Measurements from ENCODE around the gene ARMC7.
"Not testable (repeated sequence)": the region's sequence is repeated elsewhere in the genome, so short reads cannot be mapped to it uniquely, and the experiment has no call there.

Gene ARMC7

GRCh38 chr17:75130059-75130631 lies 20.4 kb downstream of the ARMC7 start:
- no peak for DNase-seq

GRCh38 chr17:75130632-75131277 lies 21.0 kb downstream of the ARMC7 start:
- DNase-seq, result peak; percentile 18 to 58 (median 38)

- DNase-seq, result peak; percentile 27 to 60 (median 50)
Measured at GRCh38 chr17:75131278-75132017, 21.7 kb downstream of the ARMC7 start, which contains the start of gene NT5C. TSS of gene NT5C (minus strand) at chr17:75131742. CDS start at chr17:75131707, 35 bp downstream.

- DNase-seq, result peak in 1 of 6 experiments; percentile 18
Measured at GRCh38 chr17:75132018-75133000, 22.5 kb downstream of the ARMC7 start.

- no peak for DNase-seq
Measured at GRCh38 chr17:75133001-75133400, 23.2 kb downstream of the ARMC7 start.

GRCh38 chr17:75133607-75134347 lies 24.0 kb downstream of the ARMC7 start:
- DNase-seq, result not testable (repeated sequence)

- DNase-seq, result no peak
Measured at GRCh38 chr17:75135452-75135851, 25.7 kb downstream of the ARMC7 start.

- no peak for DNase-seq
Measured at GRCh38 chr17:75135946-75136345, 26.2 kb downstream of the ARMC7 start.

GRCh38 chr17:75137762-75138161 lies 28.0 kb downstream of the ARMC7 start:
- not testable (repeated sequence) for DNase-seq

GRCh38 chr17:75138519-75138918 lies 28.8 kb downstream of the ARMC7 start:
- DNase-seq, result no peak

- no peak for DNase-seq
Measured at GRCh38 chr17:75142236-75142971, 32.6 kb downstream of the ARMC7 start.

- no peak for DNase-seq
Measured at GRCh38 chr17:75144816-75145512, 35.2 kb downstream of the ARMC7 start.

- no peak for DNase-seq
Measured at GRCh38 chr17:75146592-75146991, 36.8 kb downstream of the ARMC7 start.

- DNase-seq, result no peak
Measured at GRCh38 chr17:75147878-75148546, 38.2 kb downstream of the ARMC7 start.

- no peak for DNase-seq
Measured at GRCh38 chr17:75151930-75152329, 42.2 kb downstream of the ARMC7 start.

- no peak for DNase-seq
Measured at GRCh38 chr17:75152523-75152921, 42.8 kb downstream of the ARMC7 start.

- no peak for DNase-seq
Measured at GRCh38 chr17:75152922-75153779, 43.4 kb downstream of the ARMC7 start.

GRCh38 chr17:75153780-75154194 lies 44.0 kb downstream of the ARMC7 start:
- peak in 2 of 6 experiments; percentile 14 to 43 for DNase-seq
